Adrenal gland (tissue), 12 donors: Measurements from ENCODE around the gene PHF2. TPM values are rescaled to one million over a fixed set of nuclear protein-coding genes. Genes with fewer than 3 reads are reported as not detected.

ENCODE experiments used
- DNase-seq, 7 donors: peaks; one replicate each; pipeline ENCODE4 v3.0.0-alpha.2; 2019 to 2020
- H3K27ac ChIP-seq, 5 donors: fragments of 200-600 bp; sonication (generic) in 4 of 5; 1 replicate in 3 of 5; 2 replicates in 2 of 5; pipeline versions ENCODE4 v1.5.1 to v1.8.0; 2016 to 2020; ENCODE audit warnings: mild to moderate bottlenecking in 1 of 5
- H3K27me3 ChIP-seq: fragments of 200-600 bp; 2 replicates; pipeline ENCODE4 v1.8.0; 2021
- H3K36me3 ChIP-seq, 2 donors: fragments of 200-600 bp; replicated peaks in 1 of 2; 1 replicate in 1 of 2; 2 replicates in 1 of 2; pipeline versions ENCODE4 v1.5.1 to v1.8.0; 2018 to 2022
- H3K4me1 ChIP-seq, 2 donors: fragments of 200-600 bp; replicated peaks in 1 of 2; 1 replicate in 1 of 2; 2 replicates in 1 of 2; pipeline versions ENCODE4 v1.5.1 to v1.8.0; 2018 to 2021
- H3K4me3 ChIP-seq, 4 donors: fragments of 200-600 bp; sonication (generic) in 3 of 4; one replicate each; pipeline ENCODE4 v1.5.1; 2016 to 2018
- H3K9me3 ChIP-seq, 3 donors: fragments of 200-600 bp; sonication (generic) in 1 of 3; replicated peaks in 1 of 3; 1 replicate in 2 of 3; 2 replicates in 1 of 3; pipeline versions ENCODE4 v1.5.1 to v1.8.0; 2016 to 2021
- CTCF ChIP-seq, 6 experiments: fragments of 450-650 bp in 4 of 6; fragments of 200-600 bp in 2 of 6; sonication (generic) in 1 of 6; IDR thresholded peaks; 1 replicate in 5 of 6; 2 replicates in 1 of 6; pipeline versions ENCODE4 v1.5.1 to v1.8.0; 2016 to 2021; ENCODE audit warnings: antibody characterized with exemption in 6 of 6, mild to moderate bottlenecking in 2 of 6, moderate library complexity in 1 of 6
- POLR2A ChIP-seq, 2 donors: fragments of 450-650 bp; IDR thresholded peaks; one replicate each; pipeline ENCODE4 v1.6.1; 2017; ENCODE audit warnings: antibody characterized with exemption in 2 of 2, mild to moderate bottlenecking in 2 of 2, moderate library complexity in 1 of 2
- WGBS, 4 donors: extraction: QIAGEN DNeasy Blood & Tissue Kit in 2 of 4; methylation state at CpG; one replicate each; pipeline versions ENCODE4 v1.1.5 to v1.1.7; 2013 to 2017; 5-methylcytosine and 5-hydroxymethylcytosine counted together
- intact Hi-C, 2 donors: fragments of 100-400 bp; cut with DNase I; formaldehyde crosslinking; loops; one replicate each; pipeline versions ENCODE4 v1.14.1 to v1.15.0; 2022 to 2023
- polyA plus RNA-seq, 3 donors: library from polyadenylated mRNA; stranded (reverse); fragments of 200-250 nt in 2 of 3; fragments of 350-450 nt in 1 of 3; fragmentation: Illumina TruSeq in 1 of 3; extraction: RNeasy Lipid Tissue Mini Kit (QIAGEN cat#74804) in 1 of 3; gene quantifications; one replicate each; pipeline ENCODE4 v1.2.3, GENCODE V29; 2013 to 2014
- total RNA-seq, 9 donors: library from RNA; depleted of rRNA in 4 of 9; stranded (reverse); fragments of >200 nt in 4 of 9; fragments of 120-200 nt in 1 of 9; fragmentation: NEBNext Ultra II Directional in 1 of 9; extraction: Animal tissue kit (Norgen Biotek cat#: 25700) in 1 of 9; gene quantifications; one replicate each; pipeline versions ENCODE4 v1.1.0 to v1.2.4, GENCODE V29; 2013 to 2023
- donor health status: healthy with polysubstance abuse.
- donor health status: Bipolar disorder and iron deficiency.
- donor health status: DM: yes; HTN: yes; CAD: no.
- donor health status: DM: no; HTN: no; CAD: no.
- donor health status: DM: no; HTN: no; CAD: no.
- donor health status: DM: yes; HTN: yes; CAD: no.

Gene PHF2
- total and polyA plus RNA-seq, 12 donors: 11.0 to 37.6 (median 22.0) TPM

GRCh38 chr9:93686127-93686879 is 109.9 kb downstream of the PHF2 start:
- Histone ChIP-seq H3K27me3 (no peaks in the 10 kb centered on the region), H3K27ac (no peak overlapping the region), H3K36me3 (no peaks in the 10 kb centered on the region), H3K9me3 (peaks cover 0 to 4% (median 0%) of the 10 kb centered on the region in 3 donors), H3K4me1 (no peaks in the 10 kb centered on the region), H3K4me3 (no peak overlapping the region)
- no peak for DNase-seq
- intact Hi-C loops: loop anchor here in 1 of 2 donors (10.0 kb wide), 1 partner anchor 528 kb away; no protein-coding TSS in a partner anchor
- WGBS, 4 donors: 84 to 92% (median 88%) methylated on average over 6 to 9 of the region's 9 CpGs
- no peak for TF ChIP-seq CTCF (IDR thresholded peaks at IDR 0.05)
- TF ChIP-seq POLR2A (IDR thresholded peaks at IDR 0.05): no peak

GRCh38 chr9:93686880-93687236 is 110.5 kb downstream of the PHF2 start:
- peaks cover 0 to 4% (median 0%) of the 10 kb centered on the region in 3 donors for H3K9me3 ChIP-seq
- peak in 1 of 7 donors; percentile 29 for DNase-seq
- H3K27ac ChIP-seq: no peak overlapping the region
- no peaks in the 10 kb centered on the region for H3K4me1 ChIP-seq
- 80 to 90% (median 86%) methylated on average over 1 to 3 of the region's 3 CpGs for whole genome bisulfite sequencing, 4 donors
- TF ChIP-seq CTCF (IDR thresholded peaks at IDR 0.05) (no peak), POLR2A (IDR thresholded peaks at IDR 0.05) (no peak)
- no peaks in the 10 kb centered on the region for H3K36me3 ChIP-seq
- no peaks in the 10 kb centered on the region for H3K27me3 ChIP-seq
- no peak overlapping the region for H3K4me3 ChIP-seq
- intact Hi-C loops: loop anchor here in 1 of 2 donors (10.0 kb wide), 1 partner anchor 528 kb away; no protein-coding TSS in a partner anchor

GRCh38 chr9:93690618-93691017 is 114.2 kb downstream of the PHF2 start:
- Histone ChIP-seq H3K36me3 (no peaks in the 10 kb centered on the region), H3K27ac (no peak overlapping the region), H3K27me3 (no peaks in the 10 kb centered on the region), H3K9me3 (peaks cover 0 to 4% (median 0%) of the 10 kb centered on the region in 3 donors), H3K4me3 (no peak overlapping the region), H3K4me1 (no peaks in the 10 kb centered on the region)
- 81 to 92% (median 86%) methylated on average over 1 of the region's 1 CpG for WGBS, 4 donors
- intact Hi-C loops: no loop called here
- TF ChIP-seq POLR2A (IDR thresholded peaks at IDR 0.05) (no peak), CTCF (IDR thresholded peaks at IDR 0.05) (no peak)
- DNase-seq: no peak

DNA sequence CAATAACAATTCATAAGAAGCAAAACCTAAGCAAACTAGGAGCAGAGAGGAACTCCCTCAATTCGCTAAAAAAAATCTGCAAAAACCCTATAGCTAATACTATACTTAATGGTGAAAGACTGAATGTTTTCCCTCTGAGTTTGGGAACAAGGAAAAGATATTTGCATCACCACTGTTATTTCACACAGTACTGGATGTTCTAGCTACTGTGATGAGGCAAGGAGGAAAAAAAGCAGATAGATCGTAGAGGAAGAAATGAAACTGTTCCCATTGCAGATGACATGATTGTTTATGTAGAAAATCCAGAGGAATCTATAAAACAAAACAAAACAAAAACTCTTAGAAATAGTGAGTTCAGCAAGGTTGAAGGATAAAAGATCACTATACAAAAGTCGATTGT is 116.7 kb downstream of the PHF2 start:
- DNase-seq: no peak
- TF ChIP-seq POLR2A (IDR thresholded peaks at IDR 0.05) (no peak), CTCF (IDR thresholded peaks at IDR 0.05) (no peak)
- intact Hi-C loops: no loop called here
- no peaks in the 10 kb centered on the region for H3K27me3 ChIP-seq
- H3K4me1 ChIP-seq: no peaks in the 10 kb centered on the region
- H3K4me3 ChIP-seq: no peak overlapping the region
- H3K27ac ChIP-seq: no peak overlapping the region
- no peaks in the 10 kb centered on the region for H3K36me3 ChIP-seq
- 71 to 80% (median 76%) methylated on average over 3 of the region's 3 CpGs for WGBS, 4 donors
- peaks cover 0 to 4% (median 0%) of the 10 kb centered on the region in 3 donors for H3K9me3 ChIP-seq
